B cell (primary cell): ENCODE data around the gene TSSK1B. TPM values are rescaled to one million over a fixed set of nuclear protein-coding genes. Genes with fewer than 3 reads are reported as not detected.

Source experiments
- ATAC-seq: fragments of 200-7000 bp; cut with Tn5 transposase; one replicate; pipeline ENCODE4 v1.10.0; 2021; ENCODE audit warnings: low read depth, mild to moderate bottlenecking, moderate number of reproducible peaks, moderate library complexity
- CTCF ChIA-PET: fragments of 350-600 bp; sonication (Branson Sonifier 250); formaldehyde crosslinking; loops from one replicate; lab custom pipeline; 2021; ENCODE audit warnings: antibody characterized with exemption, inconsistent platforms; lab: Charles Lee
- POLR2A ChIA-PET: fragments of 350-600 bp; sonication (Branson Sonifier 250); formaldehyde crosslinking; loops from one replicate; lab custom pipeline; 2021; ENCODE audit warnings: antibody characterized with exemption; lab: Charles Lee
- DNase-seq: peaks from one replicate; pipeline ENCODE4 v3.0.0; 2013
- H2AFZ ChIP-seq: 2 replicates; pipeline ENCODE4 v1.6.1; 2012; ENCODE audit warnings: mild to moderate bottlenecking, low read depth, low read length; ENCODE audit not compliant: insufficient read depth, poor library complexity, severe bottlenecking
- H3K27ac ChIP-seq, 2 donors: 1 replicate in 1 of 2; 2 replicates in 1 of 2; pipeline ENCODE4 v1.5.1; 2012 to 2013; ENCODE audit warnings: low read length in 2 of 2, mild to moderate bottlenecking in 2 of 2, moderate library complexity in 1 of 2
- H3K27me3 ChIP-seq, 4 experiments: fragments of 200-600 bp in 1 of 4; sonication (generic) in 1 of 4; replicated peaks in 1 of 4; 1 replicate in 2 of 4; 2 replicates in 2 of 4; pipeline versions ENCODE4 v1.6.1 to v1.7.0; 2013 to 2016; ENCODE audit warnings: low read length in 3 of 4, mild to moderate bottlenecking in 2 of 4, mixed read lengths in 1 of 4, moderate library complexity in 1 of 4; ENCODE audit not compliant: insufficient read depth in 4 of 4, control insufficient read depth in 3 of 4; ENCODE audit errors: control extremely low read depth in 1 of 4
- H3K36me3 ChIP-seq, 2 experiments: replicated peaks in 1 of 2; 1 replicate in 1 of 2; 2 replicates in 1 of 2; pipeline versions ENCODE4 v1.6.1 to v1.7.1; 2013; ENCODE audit warnings: low read length in 1 of 2; ENCODE audit not compliant: insufficient read depth in 2 of 2, control insufficient read depth in 1 of 2; ENCODE audit errors: control extremely low read depth in 1 of 2, extremely low read depth in 1 of 2
- H3K4me1 ChIP-seq, 2 donors: fragments of 200-600 bp in 1 of 2; sonication (generic) in 1 of 2; 1 replicate in 1 of 2; 2 replicates in 1 of 2; pipeline versions ENCODE4 v1.5.1 to v1.6.1; 2013 to 2017; ENCODE audit warnings: low read length in 2 of 2; ENCODE audit not compliant: control insufficient read depth in 2 of 2, insufficient read depth in 2 of 2
- H3K4me2 ChIP-seq: replicated peaks from 2 replicates; pipeline ENCODE3; 2012; ENCODE audit warnings: mild to moderate bottlenecking, low read depth, low read length; ENCODE audit not compliant: poor library complexity, severe bottlenecking
- H3K4me3 ChIP-seq, 5 experiments: fragments of 200-600 bp in 1 of 5; sonication (generic) in 1 of 5; 1 replicate in 3 of 5; 2 replicates in 2 of 5; pipeline versions ENCODE4 v1.5.1 to v1.7.0; 2011 to 2016; ENCODE audit warnings: low read length in 4 of 5, mild to moderate bottlenecking in 4 of 5, low read depth in 2 of 5, control low read depth in 1 of 5, moderate library complexity in 1 of 5; ENCODE audit not compliant: insufficient read depth in 1 of 5; ENCODE audit errors: control extremely low read depth in 1 of 5, extremely low read depth in 1 of 5
- H3K79me2 ChIP-seq: fragments of 200-600 bp; sonication (generic); one replicate; pipeline ENCODE4 v1.6.0; 2016; ENCODE audit warnings: low read length; ENCODE audit not compliant: control insufficient read depth, insufficient read depth
- H3K9ac ChIP-seq: fragments of 200-600 bp; sonication (generic); 2 replicates; pipeline ENCODE4 v1.6.1; 2017; ENCODE audit warnings: mild to moderate bottlenecking, low read length, moderate library complexity
- H3K9me3 ChIP-seq, 3 donors: one replicate each; pipeline versions ENCODE4 v1.6.1 to v1.7.1; 2013; ENCODE audit warnings: low read length in 2 of 3; ENCODE audit not compliant: control insufficient read depth in 2 of 3, insufficient read depth in 1 of 3; ENCODE audit errors: control extremely low read depth in 1 of 3
- H4K20me1 ChIP-seq: 2 replicates; pipeline ENCODE4 v1.6.0; 2012; ENCODE audit warnings: mild to moderate bottlenecking, low read length; ENCODE audit not compliant: insufficient read depth, control insufficient read depth, poor library complexity, severe bottlenecking
- H3K27ac Mint-ChIP-seq: one replicate; pipeline ENCODE4 v1.8.0; 2021; ENCODE audit warnings: mixed read lengths
- H3K27me3 Mint-ChIP-seq: one replicate; pipeline ENCODE4 v1.8.0; 2021; ENCODE audit warnings: mixed read lengths
- H3K4me1 Mint-ChIP-seq: one replicate; pipeline ENCODE4 v1.8.0; 2021; ENCODE audit warnings: mixed read lengths
- H3K4me3 Mint-ChIP-seq: one replicate; pipeline ENCODE4 v1.8.0; 2021; ENCODE audit warnings: mixed read lengths
- H3K9me3 Mint-ChIP-seq: one replicate; pipeline ENCODE4 v1.8.0; 2022; ENCODE audit warnings: mixed read lengths; ENCODE audit not compliant: insufficient read depth
- EZH2 ChIP-seq: IDR thresholded peaks from 2 replicates; pipeline ENCODE4 v1.6.1; 2012; ENCODE audit warnings: borderline replicate concordance, low read depth, mild to moderate bottlenecking, moderate library complexity, low read length; ENCODE audit not compliant: insufficient read depth, poor library complexity, severe bottlenecking
- WGBS: methylation state at CpG from one replicate; pipeline ENCODE4 v1.1.5; 2013; ENCODE audit warnings: missing lambda C conversion rate; ENCODE audit not compliant: insufficient coverage; 5-methylcytosine and 5-hydroxymethylcytosine counted together
- intact Hi-C: fragments of 100-400 bp; cut with micrococcal nuclease; formaldehyde crosslinking; loops from one replicate; pipeline ENCODE4 v1.10.0; 2022
- polyA plus RNA-seq: library from polyadenylated mRNA; depleted of rRNA; stranded (reverse); fragments of >200 nt; gene quantifications from 2 replicates; pipeline ENCODE4 v1.2.3, GENCODE V29; 2012
- total RNA-seq, 2 donors: library from RNA; stranded (reverse); fragments of 120-200 nt in 1 of 2; gene quantifications; 1 replicate in 1 of 2; 2 replicates in 1 of 2; pipeline versions ENCODE4 v1.2.3 to v1.2.4, GENCODE V29; 2013 to 2022
- TF ChIP-seq, protein P1 (sequence below): fragments of 200-600 bp; IDR thresholded peaks from one replicate; pipeline ENCODE4 v1.8.0; 2022; ENCODE audit warnings: antibody characterized with exemption, mild to moderate bottlenecking

Gene TSSK1B
- total and polyA plus RNA-seq, 2 donors (not counting 1 experiment from before 2014, with no cell fraction given) = not detected

GRCh38 chr5:113382731-113383130, 52.1 kb downstream of the TSSK1B start:
- Mint-ChIP-seq H3K9me3 (no peaks in the 10 kb centered on the region), H3K27me3 (peaks cover 29% of the 10 kb centered on the region), H3K4me3 (no peak overlapping the region), H3K4me1 (peaks cover 9% of the 10 kb centered on the region), H3K27ac (no peak overlapping the region)
- no CpG with 5 or more reads among the region's 1 CpG for WGBS
- H3K9me3 ChIP-seq = no peaks in the 10 kb centered on the region
- no peak overlapping the region for H2AFZ ChIP-seq
- ChIA-PET POLR2A (no interaction called here), CTCF (interaction anchor here (0.6 kb wide), 1 partner anchor 8 kb away, joined by 3 read pairs; no protein-coding TSS in a partner anchor)
- H3K4me2 ChIP-seq = no peak overlapping the region
- intact Hi-C loops = no loop called here
- H3K36me3 ChIP-seq = no peaks in the 10 kb centered on the region
- H4K20me1 ChIP-seq = no peaks in the 10 kb centered on the region
- no peak overlapping the region for H3K27ac ChIP-seq
- H3K4me3 ChIP-seq = no peak overlapping the region
- peaks cover 11 to 13% of the 10 kb centered on the region in 2 donors for H3K4me1 ChIP-seq
- no peak overlapping the region for H3K9ac ChIP-seq
- peaks cover 0 to 15% (median 5%) of the 10 kb centered on the region in 4 experiments for H3K27me3 ChIP-seq
- TF ChIP-seq, protein P1, sequence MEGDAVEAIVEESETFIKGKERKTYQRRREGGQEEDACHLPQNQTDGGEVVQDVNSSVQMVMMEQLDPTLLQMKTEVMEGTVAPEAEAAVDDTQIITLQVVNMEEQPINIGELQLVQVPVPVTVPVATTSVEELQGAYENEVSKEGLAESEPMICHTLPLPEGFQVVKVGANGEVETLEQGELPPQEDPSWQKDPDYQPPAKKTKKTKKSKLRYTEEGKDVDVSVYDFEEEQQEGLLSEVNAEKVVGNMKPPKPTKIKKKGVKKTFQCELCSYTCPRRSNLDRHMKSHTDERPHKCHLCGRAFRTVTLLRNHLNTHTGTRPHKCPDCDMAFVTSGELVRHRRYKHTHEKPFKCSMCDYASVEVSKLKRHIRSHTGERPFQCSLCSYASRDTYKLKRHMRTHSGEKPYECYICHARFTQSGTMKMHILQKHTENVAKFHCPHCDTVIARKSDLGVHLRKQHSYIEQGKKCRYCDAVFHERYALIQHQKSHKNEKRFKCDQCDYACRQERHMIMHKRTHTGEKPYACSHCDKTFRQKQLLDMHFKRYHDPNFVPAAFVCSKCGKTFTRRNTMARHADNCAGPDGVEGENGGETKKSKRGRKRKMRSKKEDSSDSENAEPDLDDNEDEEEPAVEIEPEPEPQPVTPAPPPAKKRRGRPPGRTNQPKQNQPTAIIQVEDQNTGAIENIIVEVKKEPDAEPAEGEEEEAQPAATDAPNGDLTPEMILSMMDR = no peak
- TF ChIP-seq EZH2 = no peak
- no peaks in the 10 kb centered on the region for H3K79me2 ChIP-seq
- DNase-seq = no peak
- ATAC-seq = no peak

Other genes with a start within 250 kb of the TSSK1B start
- 0.32 and 0.83 TPM in 2 replicates for gene MCC, start 53.5 kb upstream of the TSSK1B start, total RNA-seq
- gene MCC, start 53.5 kb upstream of the TSSK1B start, polyA plus RNA-seq = 0.09 and 0.13 TPM in 2 replicates
- gene YTHDC2, start 78.7 kb upstream of the TSSK1B start, total RNA-seq = 52.6 and 62.4 TPM in 2 replicates
- 8.6 and 14.9 TPM in 2 replicates for gene YTHDC2, start 78.7 kb upstream of the TSSK1B start, polyA plus RNA-seq